Measurements from ENCODE around the gene VWA1. TPM values are rescaled to one million over a fixed set of nuclear protein-coding genes. Genes with fewer than 3 reads are reported as not detected.

The VWA1 gene
- polyA plus RNA-seq, 1 experiment = 2.0 TPM

DNA sequence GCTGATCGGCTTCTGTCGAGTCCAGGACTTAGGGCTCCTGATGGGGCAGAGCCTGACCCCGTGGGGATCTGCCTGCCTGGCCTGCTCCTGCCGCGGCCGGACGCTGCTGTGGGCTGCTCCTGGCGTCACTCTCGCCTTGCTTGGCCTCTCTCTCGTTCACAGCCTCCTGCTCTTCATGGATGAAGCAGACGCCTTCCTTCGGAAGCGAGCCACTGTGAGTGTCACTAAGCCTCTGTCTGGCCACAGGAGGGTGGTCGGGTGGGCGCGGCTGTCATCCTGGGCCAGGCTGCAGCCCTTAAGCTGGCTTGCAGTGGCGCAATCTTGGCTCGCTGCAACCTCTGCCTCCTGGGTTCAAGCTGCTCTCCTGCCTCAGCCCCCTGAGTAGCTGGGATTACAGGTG is 52.2 kb downstream of the VWA1 start:
- Histone ChIP-seq H3K36me3 (ENCODE audit: control insufficient read depth, insufficient read depth, low read length) (peaks cover 23% of the 10 kb centered on the region), H3K27me3 (ENCODE audit: control insufficient read depth, insufficient read depth, low read length) (no peaks in the 10 kb centered on the region), H3K4me3 (ENCODE audit: low read depth, low read length) (no peak overlapping the region)
- ChIA-PET CTCF (no interaction called here), POLR2A (no interaction called here)
- TF ChIP-seq, protein P1, sequence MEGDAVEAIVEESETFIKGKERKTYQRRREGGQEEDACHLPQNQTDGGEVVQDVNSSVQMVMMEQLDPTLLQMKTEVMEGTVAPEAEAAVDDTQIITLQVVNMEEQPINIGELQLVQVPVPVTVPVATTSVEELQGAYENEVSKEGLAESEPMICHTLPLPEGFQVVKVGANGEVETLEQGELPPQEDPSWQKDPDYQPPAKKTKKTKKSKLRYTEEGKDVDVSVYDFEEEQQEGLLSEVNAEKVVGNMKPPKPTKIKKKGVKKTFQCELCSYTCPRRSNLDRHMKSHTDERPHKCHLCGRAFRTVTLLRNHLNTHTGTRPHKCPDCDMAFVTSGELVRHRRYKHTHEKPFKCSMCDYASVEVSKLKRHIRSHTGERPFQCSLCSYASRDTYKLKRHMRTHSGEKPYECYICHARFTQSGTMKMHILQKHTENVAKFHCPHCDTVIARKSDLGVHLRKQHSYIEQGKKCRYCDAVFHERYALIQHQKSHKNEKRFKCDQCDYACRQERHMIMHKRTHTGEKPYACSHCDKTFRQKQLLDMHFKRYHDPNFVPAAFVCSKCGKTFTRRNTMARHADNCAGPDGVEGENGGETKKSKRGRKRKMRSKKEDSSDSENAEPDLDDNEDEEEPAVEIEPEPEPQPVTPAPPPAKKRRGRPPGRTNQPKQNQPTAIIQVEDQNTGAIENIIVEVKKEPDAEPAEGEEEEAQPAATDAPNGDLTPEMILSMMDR (IDR thresholded peaks at IDR 0.05; ENCODE audit: insufficient read depth, low read depth, low read length) = no peak
- DNase-seq (ENCODE audit: low read depth) = no peak

DNA sequence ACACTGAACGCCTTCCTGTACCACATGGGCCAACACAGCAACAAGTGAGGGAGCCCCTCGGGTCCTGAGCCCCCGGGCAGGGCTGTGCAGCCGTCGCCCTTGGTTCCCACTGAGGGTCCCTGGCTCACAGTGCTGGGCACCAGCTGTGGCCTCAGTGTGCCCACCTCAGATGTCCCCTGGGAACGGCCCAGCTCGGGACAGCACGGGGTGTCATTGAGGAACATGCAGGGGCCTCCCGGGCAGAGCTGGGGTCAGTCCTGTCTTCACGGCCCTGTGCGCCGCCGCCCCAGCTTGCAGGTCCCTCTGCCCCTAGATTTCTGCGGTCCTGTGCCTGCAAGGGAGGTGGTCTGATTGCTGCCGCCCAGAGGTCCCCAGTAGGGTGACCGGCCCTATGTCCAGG is 53.7 kb downstream of the VWA1 start:
- ChIA-PET POLR2A (no interaction called here), CTCF (no interaction called here)
- TF ChIP-seq, protein P1 (IDR thresholded peaks at IDR 0.05; ENCODE audit: insufficient read depth, low read depth, low read length) = no peak
- Histone ChIP-seq H3K36me3 (ENCODE audit: control insufficient read depth, insufficient read depth, low read length) (peaks cover 19% of the 10 kb centered on the region), H3K27me3 (ENCODE audit: control insufficient read depth, insufficient read depth, low read length) (no peaks in the 10 kb centered on the region), H3K4me3 (ENCODE audit: low read depth, low read length) (no peak overlapping the region)
- DNase-seq (ENCODE audit: low read depth) = no peak

DNA sequence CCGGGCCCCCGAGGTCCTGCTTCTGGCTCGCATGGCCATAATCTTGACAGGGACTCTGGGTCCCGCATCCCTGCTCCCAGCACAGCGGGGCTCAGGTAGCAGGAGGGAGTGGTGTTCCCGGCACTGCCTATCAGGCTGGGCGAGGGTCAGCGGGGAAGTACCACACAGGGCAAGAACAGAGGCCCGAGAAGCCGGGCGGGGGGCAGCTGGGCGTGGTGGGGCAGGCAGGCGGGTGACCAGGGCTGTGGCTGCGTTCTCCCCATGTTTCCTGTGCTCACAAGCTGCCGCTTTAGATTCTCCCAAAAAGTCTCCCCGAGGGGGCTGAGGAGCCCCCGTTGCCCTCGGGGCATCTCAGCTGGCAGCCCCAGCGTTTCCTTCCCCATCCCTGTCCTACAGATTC is 54.4 kb downstream of the VWA1 start:
- POLR2A ChIA-PET = no interaction called here
- peaks cover 19% of the 10 kb centered on the region for H3K36me3 ChIP-seq (ENCODE audit: control insufficient read depth, insufficient read depth, low read length)
- no peak for DNase-seq (ENCODE audit: low read depth)

DNA sequence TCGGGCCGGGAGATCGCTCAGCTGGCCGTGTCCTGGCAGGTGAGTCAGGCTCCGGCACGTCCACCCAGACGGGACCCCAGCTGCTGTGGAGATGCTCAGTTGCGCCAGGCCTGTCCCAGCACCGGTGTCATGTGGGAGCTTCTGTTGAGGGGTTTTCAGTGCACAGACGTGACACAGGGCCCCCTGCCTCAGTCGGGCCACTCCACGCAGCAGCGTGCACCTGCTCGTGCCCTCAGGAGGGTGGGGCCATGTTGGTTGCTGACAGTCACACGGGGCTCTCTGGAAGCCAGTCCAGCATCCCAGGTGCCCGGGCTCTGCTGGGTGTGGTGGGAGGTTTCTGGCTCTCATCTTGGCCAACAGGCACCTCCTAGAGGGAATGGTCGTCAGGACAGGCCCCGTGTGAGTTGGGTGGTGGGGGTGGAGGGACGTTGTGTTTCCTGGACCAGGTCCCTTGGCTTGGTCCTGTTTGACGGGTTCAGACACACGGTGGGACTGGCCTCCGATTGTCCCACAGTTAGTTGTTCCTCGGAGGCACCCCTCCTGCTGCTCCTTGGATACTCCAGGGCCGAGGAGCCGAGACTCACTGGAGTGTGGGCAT is 55.2 kb downstream of the VWA1 start:
- ChIA-PET CTCF (interaction anchor here (0.8 kb wide), 1 partner anchor 14 kb away, joined by 3 read pairs; no protein-coding TSS in a partner anchor), POLR2A (no interaction called here)
- Histone ChIP-seq H3K4me3 (ENCODE audit: low read depth, low read length) (no peak overlapping the region), H3K27me3 (ENCODE audit: control insufficient read depth, insufficient read depth, low read length) (no peaks in the 10 kb centered on the region), H3K36me3 (ENCODE audit: control insufficient read depth, insufficient read depth, low read length) (peaks cover 22% of the 10 kb centered on the region)
- no peak for DNase-seq (ENCODE audit: low read depth)
- TF ChIP-seq, protein P1 (IDR thresholded peaks at IDR 0.05; ENCODE audit: insufficient read depth, low read depth, low read length) = no peak

More for the DNA sequence above, 54.4 kb downstream of the VWA1 start:
- Histone ChIP-seq H3K27me3 (ENCODE audit: control insufficient read depth, insufficient read depth, low read length) (no peaks in the 10 kb centered on the region), H3K4me3 (ENCODE audit: low read depth, low read length) (no peak overlapping the region)
- TF ChIP-seq, protein P1 (IDR thresholded peaks at IDR 0.05; ENCODE audit: insufficient read depth, low read depth, low read length) = no peak
- CTCF ChIA-PET = interaction anchor here (0.8 kb wide), 1 partner anchor 15 kb away, joined by 3 read pairs; no protein-coding TSS in a partner anchor

DNA sequence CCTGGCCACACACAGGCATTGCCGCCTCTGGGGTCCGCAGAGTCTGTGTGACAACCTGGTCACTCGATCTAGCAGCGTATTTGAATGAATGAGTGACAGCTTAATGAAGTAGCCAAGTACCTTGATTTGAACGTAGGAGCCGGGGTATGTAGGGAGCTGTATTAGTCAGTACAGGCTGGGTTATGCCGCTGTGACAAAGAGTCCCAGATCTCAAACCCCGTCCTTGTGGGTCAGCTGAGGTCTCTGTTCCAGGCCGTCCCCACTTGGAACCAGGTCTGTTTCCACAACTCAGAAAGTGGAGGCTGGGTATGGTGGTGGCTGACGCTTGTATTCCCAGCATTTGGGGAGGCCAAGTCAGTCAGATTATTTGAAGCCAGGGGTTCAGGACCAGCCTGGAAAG is 56.1 kb downstream of the VWA1 start:
- DNase-seq (ENCODE audit: low read depth) = no peak
- peaks cover 22% of the 10 kb centered on the region for H3K36me3 ChIP-seq (ENCODE audit: control insufficient read depth, insufficient read depth, low read length)
- no peaks in the 10 kb centered on the region for H3K27me3 ChIP-seq (ENCODE audit: control insufficient read depth, insufficient read depth, low read length)
- ChIA-PET CTCF (interaction anchor here (1.0 kb wide), 1 partner anchor 8 kb away, joined by 4 read pairs; no protein-coding TSS in a partner anchor), POLR2A (no interaction called here)
- no peak overlapping the region for H3K4me3 ChIP-seq (ENCODE audit: low read depth, low read length)
- TF ChIP-seq, protein P1 (IDR thresholded peaks at IDR 0.05; ENCODE audit: insufficient read depth, low read depth, low read length) = no peak

Other genes starting within 250 kb of the VWA1 start
- gene TNFRSF18, start 229.1 kb upstream of the VWA1 start, polyA plus RNA-seq (2011; rRNA removed) = 0.40 TPM in 1 of 2 replicates, not detected in the other
- gene TNFRSF4, start 221.5 kb upstream of the VWA1 start, polyA plus RNA-seq (2011; rRNA removed) = not detected in 2 replicates
- gene SDF4, start 203.7 kb upstream of the VWA1 start, polyA plus RNA-seq (2011; rRNA removed) = 119 and 188 TPM in 2 replicates
- gene B3GALT6, start 203.5 kb upstream of the VWA1 start, polyA plus RNA-seq (2011; rRNA removed) = 16.9 and 20.9 TPM in 2 replicates
- 0.42 and 0.43 TPM in 2 replicates for gene C1QTNF12, start 189.0 kb upstream of the VWA1 start, polyA plus RNA-seq (2011; rRNA removed)
- 20.5 and 25.7 TPM in 2 replicates for gene UBE2J2, start 161.8 kb upstream of the VWA1 start, polyA plus RNA-seq (2011; rRNA removed)
- gene SCNN1D, start 155.3 kb upstream of the VWA1 start, polyA plus RNA-seq (2011; rRNA removed) = 1.1 and 1.9 TPM in 2 replicates
- gene ACAP3, start 127.8 kb upstream of the VWA1 start, polyA plus RNA-seq (2011; rRNA removed) = 19.5 and 33.9 TPM in 2 replicates
- gene PUSL1, start 127.1 kb upstream of the VWA1 start, polyA plus RNA-seq (2011; rRNA removed) = 11.9 and 18.2 TPM in 2 replicates
- gene INTS11, start 111.0 kb upstream of the VWA1 start, polyA plus RNA-seq (2011; rRNA removed) = 52.0 and 95.8 TPM in 2 replicates
- 11.1 and 14.2 TPM in 2 replicates for gene CPTP, start 110.9 kb upstream of the VWA1 start, polyA plus RNA-seq (2011; rRNA removed)
- 0.06 and 0.11 TPM in 2 replicates for gene TAS1R3, start 104.4 kb upstream of the VWA1 start, polyA plus RNA-seq (2011; rRNA removed)
- 16.2 and 23.6 TPM in 2 replicates for gene DVL1, start 86.3 kb upstream of the VWA1 start, polyA plus RNA-seq (2011; rRNA removed)
- gene MXRA8, start 77.1 kb upstream of the VWA1 start, polyA plus RNA-seq (2011; rRNA removed) = 427 and 702 TPM in 2 replicates
- 73.2 and 97.8 TPM in 2 replicates for gene AURKAIP1, start 60.5 kb upstream of the VWA1 start, polyA plus RNA-seq (2011; rRNA removed)
- 142 and 175 TPM in 2 replicates for gene CCNL2, start 36.4 kb upstream of the VWA1 start, polyA plus RNA-seq (2011; rRNA removed)
- gene MRPL20, start 28.4 kb upstream of the VWA1 start, polyA plus RNA-seq (2011; rRNA removed) = 84.8 and 121 TPM in 2 replicates
- 0.31 and 0.43 TPM in 2 replicates for gene ANKRD65, start 14.4 kb upstream of the VWA1 start, polyA plus RNA-seq (2011; rRNA removed)
- 0.06 and 0.20 TPM in 2 replicates for gene ATAD3C, start 14.0 kb downstream of the VWA1 start, polyA plus RNA-seq (2011; rRNA removed)
- gene ATAD3B, start 36.1 kb downstream of the VWA1 start, polyA plus RNA-seq (2011; rRNA removed) = 9.5 and 12.5 TPM in 2 replicates
- 12.5 and 19.7 TPM in 2 replicates for gene ATAD3A, start 76.5 kb downstream of the VWA1 start, polyA plus RNA-seq (2011; rRNA removed)
- gene TMEM240, start 104.9 kb downstream of the VWA1 start, polyA plus RNA-seq (2011; rRNA removed) = 5.5 and 8.7 TPM in 2 replicates
- gene SSU72, start 139.2 kb downstream of the VWA1 start, polyA plus RNA-seq (2011; rRNA removed) = 101 and 121 TPM in 2 replicates
- 2.7 and 4.4 TPM in 2 replicates for gene FNDC10, start 164.4 kb downstream of the VWA1 start, polyA plus RNA-seq (2011; rRNA removed)
- 14.8 and 23.1 TPM in 2 replicates for gene MIB2, start 179.8 kb downstream of the VWA1 start, polyA plus RNA-seq (2011; rRNA removed)
- gene MMP23B, start 196.5 kb downstream of the VWA1 start, polyA plus RNA-seq (2011; rRNA removed) = 3.1 and 5.7 TPM in 2 replicates
- gene CDK11B, start 223.3 kb downstream of the VWA1 start, polyA plus RNA-seq (2011; rRNA removed) = 5.9 and 6.3 TPM in 2 replicates